Central memory CD4-positive, alpha-beta T cell (primary cell): Measurements from ENCODE around the gene CYTH1.

Experiments
- DNase-seq: peaks from one replicate; pipeline ENCODE4 v3.0.0; 2022

The CYTH1 gene

DNA sequence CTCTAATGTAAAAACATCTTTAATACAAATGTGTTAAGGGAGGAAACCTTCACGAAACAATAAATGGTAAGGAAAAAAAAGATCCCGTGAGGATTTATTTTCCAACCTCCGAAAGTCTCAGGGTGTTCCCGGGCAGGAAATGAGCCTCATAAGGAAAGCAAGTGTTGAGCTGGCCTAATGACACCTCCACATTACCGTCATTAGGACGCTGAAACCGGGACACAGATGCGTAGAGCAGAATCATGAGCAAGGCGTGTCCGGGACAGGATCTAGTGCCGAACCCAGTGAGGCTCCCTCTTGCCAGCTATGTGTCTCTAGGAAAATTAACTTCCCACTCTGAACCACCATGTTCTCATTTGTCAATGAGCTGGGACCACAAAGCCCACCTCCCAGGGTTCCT is 22.7 kb upstream of the CYTH1 start:
- DNase-seq = peak; percentile 39

DNA sequence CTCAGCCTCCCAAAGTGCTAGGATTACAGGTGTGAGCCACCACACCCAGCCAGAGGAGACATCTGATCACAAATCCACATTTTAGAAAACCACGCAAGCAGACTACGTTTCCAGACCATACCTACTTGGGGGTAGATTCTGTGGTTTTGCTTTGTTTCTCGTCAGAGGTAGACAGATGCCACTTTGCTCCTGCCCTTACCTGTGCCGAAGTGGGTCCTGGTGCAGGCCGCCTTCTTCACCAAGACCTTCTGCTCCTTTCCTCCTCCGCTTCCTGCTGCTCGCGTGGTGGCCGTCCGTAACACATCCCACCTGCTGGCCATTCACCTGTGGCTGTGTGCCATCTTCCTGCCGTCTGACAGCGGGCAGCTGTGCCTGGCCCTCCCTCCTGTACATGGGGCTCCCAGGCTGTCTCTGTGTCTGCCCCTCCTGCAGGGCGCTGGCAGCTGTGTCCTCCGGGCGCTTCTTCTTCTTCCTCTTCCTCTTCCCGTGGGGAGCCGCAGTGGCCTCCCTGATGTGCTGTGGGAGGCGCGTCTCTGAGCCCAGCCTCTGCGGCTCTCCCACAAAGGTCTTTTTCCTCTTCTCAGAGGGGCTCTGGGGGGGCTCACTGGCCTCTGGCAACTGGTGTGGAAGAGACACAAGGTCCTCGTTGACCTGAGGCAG is 21.2 kb upstream of the CYTH1 start:
- peak; percentile 68 for DNase-seq

DNA sequence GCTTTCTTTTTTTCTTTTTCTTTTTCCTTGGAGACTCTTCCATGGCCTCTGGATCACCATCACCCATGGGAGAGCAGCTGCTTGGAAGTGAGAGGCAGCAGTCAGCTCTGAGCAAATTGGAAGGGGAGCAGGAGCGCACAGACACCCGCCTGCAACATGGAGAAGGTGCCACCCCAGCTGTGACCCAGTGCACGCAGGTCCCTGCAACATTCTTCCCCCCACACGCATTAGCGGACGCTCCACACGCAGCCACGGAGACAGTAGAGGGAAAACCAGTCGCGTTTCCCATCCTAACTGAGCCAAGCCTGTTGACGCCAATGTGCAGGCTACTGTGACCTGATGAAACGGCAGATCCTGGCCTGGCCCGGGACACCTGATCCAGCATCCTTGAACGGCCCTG is 20.4 kb upstream of the CYTH1 start:
- no peak for DNase-seq

DNA sequence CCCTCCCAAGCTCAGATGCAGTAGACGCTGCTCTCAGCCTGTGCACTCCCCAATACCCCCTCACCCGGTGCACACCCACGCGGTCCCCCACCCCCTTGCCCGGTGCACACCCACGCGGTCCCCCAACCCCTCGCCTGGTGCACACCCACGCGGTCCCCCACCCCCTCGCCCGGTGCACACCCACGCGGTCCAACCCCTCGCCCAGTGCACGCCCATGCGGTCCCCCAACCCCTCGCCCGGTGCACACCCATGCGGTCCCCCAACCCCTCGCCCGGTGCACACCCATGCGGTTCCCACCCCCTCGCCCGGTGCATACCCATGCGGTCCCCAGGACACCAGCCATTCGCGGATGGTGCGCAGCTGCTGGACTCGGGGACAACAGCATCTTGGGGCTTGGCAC is 19.9 kb upstream of the CYTH1 start:
- DNase-seq = no peak

DNA sequence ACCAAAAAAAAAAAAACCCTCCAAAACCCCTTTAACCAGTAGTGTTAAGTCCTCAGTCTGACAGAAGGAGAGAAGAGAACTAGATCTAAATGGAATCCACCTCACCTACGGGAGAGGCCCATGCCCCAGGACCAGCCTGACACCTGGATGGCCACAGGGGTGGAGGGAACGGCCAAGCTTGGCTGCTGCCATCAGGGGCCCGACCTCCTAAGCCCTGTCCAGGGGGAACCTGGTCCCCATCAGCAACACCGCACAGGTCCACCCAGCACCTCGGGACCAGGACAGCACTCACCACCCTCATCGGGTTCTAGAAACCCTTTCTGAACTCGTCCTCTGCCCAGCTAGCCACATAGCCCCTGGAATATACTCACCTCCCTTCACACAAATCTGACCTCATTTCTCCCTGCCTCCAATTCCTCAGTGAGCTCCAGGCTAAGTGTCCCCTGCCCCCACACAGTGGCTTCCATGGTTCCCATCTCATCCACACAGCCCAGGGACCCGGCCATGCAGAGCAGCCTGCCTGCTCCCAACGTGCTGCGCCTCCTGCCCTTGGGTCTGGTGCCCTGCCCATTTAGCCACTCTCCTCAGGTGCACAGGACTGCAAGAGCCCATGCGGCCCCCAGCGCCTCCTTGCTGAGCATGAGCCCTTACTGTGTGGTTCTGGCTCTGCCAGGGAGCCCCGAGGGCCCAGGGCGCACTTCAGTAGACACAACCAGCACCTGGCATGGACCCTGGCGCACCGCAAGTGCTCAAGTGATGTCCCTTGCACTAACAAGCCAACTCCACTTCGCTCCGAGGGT is 18.3 kb upstream of the CYTH1 start:
- DNase-seq = no peak

DNA sequence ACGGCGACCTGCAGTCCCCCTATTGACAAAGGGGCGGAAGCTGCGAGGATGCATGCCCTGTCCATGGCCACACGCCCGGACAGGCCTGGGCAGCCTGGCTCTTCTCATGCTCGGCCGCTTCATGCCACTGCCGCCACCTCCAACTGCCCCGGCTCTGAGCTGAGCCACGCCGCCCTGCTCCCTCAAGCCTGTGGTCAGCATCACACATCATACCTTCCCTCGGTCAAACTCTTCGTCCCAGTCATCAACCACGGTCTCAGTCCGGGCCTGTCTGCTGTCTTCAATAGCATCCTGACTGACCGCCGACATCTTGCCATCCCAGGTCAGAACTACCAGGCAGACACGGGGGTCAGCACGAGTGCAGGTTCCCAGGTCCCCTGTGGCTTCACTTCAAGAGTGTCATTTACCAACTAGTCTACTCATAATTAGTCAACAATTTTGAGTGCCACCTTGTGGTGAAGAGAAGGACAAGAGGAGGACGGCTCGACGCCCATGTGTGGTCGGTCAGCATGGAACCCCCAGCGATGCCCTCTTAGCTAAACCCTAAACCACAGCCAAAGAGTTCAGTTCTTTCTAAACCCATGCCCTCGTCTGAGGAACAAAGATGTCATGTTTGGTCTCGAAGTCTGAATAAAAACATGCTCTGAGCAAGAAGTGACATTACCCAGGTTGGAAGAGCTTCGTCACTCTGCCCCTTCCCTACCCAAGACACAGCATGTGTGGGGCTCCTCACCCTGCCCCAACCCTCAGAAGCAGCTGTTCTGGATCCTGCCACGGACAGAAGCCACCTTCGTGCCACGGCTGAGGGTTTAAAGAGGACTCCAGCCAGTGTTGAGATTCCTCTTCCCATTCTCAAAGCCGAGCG is 16.9 kb upstream of the CYTH1 start:
- peak; percentile 43 for DNase-seq

DNA sequence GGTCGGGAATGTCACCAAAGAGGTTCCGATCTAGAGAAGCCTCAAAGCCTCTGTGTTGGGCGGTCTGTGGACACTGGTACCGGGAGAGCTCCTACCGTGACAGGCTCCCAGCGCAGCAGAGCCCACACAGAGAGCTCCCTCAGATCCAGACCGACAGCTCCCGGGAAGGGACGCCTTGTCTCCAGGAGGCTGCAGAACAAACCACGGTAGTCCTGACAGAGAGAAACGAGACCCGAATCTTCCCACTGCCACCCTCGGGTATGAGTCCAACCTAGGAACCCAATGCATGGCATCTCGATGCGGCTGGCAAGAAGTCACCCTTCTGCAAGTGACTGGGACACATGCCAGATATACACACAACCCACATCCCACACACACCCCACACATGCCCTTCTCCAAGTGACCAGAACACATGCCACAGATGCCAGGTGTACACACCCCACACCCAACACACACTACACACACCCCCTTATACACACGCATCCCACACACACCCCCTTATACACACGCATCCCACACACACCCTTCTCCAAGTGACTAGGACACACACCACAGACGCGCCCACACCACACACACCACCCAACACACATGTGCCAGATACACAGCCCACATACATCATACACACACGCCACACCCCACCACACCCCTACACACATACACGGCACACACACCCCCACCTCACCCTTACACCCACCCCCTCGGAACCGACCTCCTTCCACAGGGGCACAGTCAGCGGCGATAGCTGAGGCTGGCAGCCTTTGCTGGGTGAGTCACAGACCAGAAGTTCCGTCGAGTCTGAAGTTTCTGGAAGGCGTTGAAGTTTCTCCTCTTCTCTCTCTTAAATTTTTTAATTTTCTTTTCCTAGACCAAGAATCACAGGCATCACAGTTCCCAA is 15.9 kb upstream of the CYTH1 start:
- DNase-seq = no peak

DNA sequence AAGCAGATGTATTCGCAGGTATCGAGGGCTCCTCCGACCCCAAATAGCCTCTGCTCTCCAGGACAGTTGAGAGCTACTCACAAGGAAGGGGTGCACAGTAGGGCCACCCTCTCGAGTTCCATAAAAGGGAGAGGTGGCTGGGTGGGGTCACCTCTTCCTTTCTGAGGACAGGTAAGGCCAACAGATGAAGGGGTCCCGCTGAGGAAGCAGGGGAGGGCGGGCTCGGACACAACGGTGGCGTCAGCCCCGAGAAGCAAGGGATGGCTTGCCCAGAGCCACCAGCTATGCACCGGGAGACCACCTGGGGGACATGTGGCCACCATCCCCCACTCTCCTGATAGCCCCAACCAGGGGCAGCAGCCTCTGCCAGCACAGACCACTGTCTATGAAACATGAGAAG is 15.1 kb upstream of the CYTH1 start:
- DNase-seq = no peak

DNA sequence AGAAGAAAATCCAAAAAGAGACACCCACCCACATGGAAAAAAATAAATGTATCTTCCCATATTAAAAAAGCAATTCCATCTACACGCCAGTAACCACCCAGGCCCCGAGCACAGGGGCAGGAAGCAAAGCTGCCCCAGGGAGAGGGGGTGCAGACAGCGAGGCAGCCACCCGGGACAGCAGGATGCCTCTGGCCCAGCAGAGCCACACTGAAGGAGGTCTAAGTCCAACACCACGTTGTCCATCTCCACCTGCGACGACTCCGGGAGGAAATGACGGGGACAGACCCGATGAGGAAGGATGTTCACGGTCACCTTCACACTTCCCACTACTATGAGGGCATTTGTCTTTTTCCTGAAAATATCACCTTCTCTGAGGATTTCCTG is 14.4 kb upstream of the CYTH1 start:
- no peak for DNase-seq

DNA sequence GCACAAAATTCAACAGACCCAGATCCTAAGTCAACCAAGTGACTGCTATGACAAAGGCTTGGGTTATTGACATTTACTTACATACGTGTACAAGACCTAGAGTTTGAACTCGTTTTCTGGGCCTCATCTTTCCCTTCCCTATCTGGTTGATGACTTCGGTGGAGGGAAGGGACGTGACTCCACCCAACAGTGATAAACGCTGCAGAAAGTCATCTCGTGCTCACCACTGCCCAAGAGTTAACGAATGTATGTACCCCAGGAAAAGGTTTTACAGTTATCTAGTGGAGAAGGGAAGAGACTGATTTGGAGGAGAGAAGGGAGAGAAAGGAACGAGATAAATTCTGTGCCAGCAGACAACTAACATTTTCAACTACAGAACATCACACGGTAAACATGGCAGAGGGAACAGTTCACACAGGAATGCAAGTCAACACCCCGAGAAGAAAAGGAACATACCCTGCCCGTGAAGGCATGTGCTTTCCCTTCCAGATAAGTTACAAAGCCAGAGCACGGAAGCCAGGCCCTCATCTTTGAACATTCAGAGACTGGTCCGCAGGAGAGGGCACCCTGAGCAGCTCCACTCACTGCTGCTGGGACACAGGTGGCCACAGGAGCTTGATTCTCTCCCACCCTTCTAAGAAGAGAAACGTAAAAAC is 13.9 kb upstream of the CYTH1 start:
- no peak for DNase-seq

DNA sequence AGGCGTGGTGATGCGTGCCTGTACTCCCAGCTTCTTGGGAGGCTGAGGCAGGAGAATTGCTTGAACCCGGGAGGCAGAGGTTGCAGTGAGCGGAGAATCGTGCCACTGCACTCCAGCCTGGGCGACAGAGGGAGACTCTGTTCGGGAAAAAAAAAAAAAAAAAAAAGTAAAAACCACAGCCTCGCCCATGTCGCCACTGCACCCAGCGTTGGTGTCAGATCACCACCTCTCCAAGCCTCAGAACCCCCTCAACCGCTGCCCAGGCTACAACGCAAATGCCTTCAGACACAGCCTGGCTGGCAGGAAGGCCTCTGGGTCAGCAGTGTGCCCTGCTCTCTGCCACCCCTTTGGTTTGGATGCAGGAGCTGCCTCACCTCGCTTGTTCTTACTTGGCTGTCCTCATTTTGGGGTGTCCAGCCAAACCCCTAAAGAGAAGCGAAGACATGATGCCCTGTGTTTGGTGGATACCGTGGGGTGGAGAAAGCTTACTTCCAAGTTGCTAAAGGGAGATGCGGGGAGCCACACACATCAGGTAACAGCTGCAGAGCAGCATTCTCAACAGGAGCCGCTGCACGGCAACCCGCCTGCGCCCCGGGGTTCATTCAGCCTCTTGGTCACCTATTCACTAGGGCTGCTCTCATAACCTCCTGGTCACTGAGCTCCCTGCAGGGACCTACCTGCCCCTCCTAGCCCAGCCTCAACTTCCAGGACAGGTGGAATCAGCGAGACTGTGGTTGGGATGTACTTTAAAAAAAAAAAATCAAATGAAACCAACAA is 13.0 kb upstream of the CYTH1 start:
- DNase-seq = no peak

DNA sequence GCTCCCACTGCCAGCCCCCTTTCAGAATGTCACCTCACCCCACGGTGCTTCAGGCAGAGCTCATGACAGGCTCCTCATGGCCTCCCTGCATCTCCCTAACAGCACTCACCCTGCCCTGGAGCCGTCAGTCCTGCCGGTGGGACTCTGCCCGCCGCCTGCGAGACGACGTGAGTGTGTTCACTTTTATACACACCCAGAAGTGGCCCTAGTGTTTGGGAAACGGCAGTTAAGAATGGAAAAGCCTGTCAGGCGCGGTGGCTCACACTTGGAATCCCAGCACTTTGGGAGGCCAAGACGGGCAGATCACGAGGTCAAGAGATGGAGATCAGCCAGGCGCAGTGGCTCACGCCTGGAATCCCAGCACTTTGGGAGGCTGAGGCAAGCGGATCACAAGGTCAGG is 12.3 kb upstream of the CYTH1 start:
- no peak for DNase-seq

DNA sequence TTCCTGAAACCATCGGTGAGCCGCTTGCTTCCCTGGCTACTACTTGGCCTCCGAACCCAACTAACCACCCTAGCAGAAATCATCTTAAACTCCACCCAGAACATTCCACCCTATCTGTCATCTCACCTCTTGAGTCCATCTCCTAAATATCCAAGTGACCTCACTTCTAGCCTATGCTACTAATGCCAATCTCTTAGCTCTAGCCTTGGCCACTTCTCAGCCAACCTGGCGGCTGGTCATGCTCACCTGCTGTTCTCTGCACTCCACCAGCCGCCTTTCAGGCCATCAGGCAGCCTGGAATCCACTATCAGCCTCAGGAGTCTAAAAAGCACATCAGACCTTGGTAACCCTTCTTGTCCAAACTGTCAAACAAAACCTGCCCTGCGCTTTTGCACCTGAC is 11.9 kb upstream of the CYTH1 start:
- DNase-seq = no peak

DNA sequence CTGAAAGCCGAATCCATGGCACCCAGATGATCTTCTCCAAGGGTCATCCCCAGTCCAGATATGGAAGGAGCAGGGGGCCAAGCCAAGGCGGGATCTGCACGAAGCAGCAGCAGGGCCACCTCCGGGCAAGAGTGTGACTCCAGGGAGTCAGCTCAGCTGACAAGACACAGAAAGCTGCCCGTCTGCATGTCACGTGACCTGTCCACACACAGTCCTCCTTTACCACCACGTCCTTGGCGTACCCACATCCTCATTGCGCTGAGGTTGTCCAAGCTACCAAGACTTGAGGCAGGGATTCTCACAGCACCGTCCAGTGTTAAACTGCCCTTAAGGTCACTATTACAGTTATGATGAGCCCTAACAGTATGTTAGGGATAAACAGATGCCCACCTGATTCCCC is 11.3 kb upstream of the CYTH1 start:
- DNase-seq = no peak

DNA sequence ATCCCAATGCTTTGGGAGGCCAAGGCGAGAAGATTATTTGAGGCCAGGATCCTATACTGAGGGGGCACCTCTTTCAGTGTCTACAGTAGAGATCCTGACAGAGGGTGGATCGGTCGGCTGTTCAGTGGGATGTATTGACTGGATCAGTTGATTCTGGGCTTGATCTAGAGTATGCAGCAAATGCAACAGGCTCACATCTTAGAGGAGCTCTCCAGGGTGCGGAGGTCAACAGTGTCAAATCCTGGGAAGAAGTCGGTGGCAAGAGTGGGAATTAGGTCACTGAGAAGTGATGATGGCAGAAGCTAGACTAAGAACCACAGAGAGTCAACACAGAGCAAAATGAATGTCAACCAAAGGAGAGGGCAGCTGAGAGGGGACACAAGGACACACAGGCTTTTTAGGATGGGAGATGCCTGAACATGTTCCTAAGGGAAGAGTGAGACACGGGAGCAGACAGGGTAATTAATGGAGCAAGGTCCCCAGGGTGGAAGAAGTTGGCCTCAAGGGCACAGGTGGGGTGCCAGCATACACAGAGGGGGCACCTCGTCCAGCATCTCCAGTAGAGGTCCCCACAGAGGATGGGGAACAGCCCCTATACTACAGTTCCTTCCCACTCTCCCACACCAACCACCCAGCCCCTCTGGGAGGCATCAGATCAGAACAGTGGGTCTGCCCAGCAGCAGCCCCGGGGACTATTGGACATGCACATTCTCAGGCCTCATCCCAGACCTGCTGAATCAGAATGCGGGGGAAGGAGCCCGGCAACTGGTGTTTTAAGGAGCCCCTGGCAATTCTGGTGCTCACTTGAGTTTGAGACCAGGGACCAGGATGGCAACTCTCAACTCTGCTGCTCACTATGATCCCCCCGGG is 10.0 kb upstream of the CYTH1 start:
- DNase-seq = no peak

DNA sequence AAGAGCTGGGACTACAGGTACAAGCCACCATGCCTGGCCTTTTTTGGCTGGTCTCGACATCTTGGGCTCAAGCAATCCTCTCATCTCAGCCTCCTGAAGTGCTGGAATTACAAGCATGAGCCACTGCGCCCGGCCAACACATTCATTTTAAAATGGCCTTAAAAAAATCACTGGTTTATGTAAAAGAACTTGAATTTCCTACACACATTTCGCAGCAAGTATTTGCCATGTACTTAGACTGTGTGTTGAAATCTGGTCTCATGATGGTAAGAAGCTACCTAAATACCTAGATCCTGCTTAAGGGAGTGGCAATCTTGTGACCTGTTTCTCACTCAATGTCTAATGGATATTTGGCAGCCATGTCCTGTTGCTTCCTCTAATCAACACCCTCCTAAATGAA is 8.5 kb upstream of the CYTH1 start:
- DNase-seq = no peak

DNA sequence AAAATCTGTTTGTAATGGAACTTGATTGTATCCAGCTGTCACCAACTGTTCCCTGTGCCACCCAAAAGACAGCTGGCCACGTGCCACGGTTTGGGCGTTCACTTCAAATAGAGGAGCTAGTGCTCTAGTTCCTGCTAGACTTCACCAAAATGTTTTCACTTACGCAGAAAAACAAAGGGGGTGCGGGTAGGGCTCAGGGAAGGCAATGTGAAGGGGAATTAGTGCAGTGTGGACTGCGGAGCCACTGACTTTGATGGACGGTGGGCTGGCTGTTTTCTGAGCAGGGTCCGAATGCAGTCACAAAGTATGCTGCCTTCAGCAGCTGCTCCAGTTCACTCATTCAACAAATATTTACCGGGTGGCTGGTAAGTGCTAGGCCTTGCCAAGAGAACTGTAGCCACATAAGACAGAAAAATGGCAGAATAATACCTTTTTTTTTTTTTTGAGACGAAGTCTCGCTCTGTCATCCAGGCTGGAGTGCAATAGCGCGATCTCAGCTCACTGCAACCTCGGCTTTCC is 7.6 kb upstream of the CYTH1 start:
- DNase-seq = peak; percentile 74

DNA sequence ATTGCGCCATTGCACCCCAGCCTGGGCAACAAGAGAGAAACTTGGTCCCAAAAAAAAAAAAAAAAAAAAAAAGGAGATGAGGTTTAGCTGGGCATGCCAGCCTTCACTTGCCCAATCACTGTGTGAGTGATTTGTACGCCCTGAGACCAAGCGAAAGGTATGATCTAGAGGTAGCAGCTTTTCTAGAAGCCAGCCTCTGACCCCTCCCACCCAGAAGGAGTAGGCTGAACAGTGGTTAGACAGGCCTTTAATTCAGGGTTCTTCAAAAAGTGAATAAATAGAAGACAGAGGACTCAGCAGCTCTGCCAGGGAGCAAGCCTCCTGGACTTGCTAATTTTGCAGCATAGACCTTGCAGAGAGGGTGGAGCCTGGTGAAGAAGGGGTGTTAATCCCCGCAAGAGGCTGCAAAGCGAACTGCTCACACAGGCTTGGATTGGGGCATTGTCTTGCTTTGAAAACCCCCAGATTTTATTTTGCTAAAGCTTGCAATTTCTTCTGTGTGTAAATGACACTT is 7.1 kb upstream of the CYTH1 start:
- no peak for DNase-seq

DNA sequence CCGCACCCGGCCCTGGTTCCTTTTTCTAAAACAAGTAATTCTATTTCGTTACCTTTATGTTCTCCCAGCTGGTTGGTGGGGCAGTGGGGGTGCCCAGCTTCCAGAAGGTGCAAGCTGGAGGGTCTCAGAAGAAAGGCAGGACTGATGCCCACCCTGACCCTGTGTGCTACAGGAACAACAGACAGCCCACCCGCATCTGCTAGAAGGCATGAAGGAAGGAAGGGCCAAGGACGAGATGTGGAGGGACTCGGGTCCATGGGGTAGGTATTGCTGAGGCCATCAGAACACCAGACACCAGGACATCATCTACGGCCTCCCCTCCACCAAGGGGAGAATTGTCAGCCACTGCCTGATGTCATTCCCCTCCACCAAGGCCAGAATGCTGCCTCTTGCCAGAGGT is 6.4 kb upstream of the CYTH1 start:
- DNase-seq = no peak

DNA sequence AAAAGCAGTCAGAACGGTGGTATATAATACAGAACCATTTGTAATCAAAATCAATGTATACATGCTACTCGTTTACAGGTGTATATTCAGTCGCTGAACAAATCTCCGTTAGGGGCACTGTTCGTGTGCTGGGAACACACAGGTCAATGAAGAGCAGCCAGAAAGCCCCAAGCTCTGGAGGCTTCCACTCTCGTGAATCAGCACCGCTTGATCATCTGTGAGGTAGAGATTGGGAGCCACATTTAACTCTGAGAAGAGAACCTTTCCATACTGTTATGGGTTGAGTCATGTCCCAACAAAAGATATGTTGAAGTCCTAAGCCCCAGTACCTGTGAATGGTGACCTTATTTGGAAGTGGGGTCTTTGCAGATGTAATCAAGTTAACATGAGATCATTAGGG is 5.4 kb upstream of the CYTH1 start:
- no peak for DNase-seq
